Panc1 (cell line): Measurements from ENCODE around the gene CCM2. TPM values are rescaled to one million over a fixed set of nuclear protein-coding genes. Genes with fewer than 3 reads are reported as not detected.
A peak's percentile ranks its signal among the peaks of the same experiment; 100 is the strongest.

ENCODE experiments used
- ATAC-seq: fragments of 200-7000 bp; cut with Tn5 transposase; 2 replicates; pipeline ENCODE4 v1.9.1; 2020; ENCODE audit warnings: mild to moderate bottlenecking, moderate library complexity
- BruUV-seq: library from RNA; stranded (reverse); fragments of 400-500 nt; replicated peaks from 2 replicates; lab custom pipeline; 2021; lab: Mats Ljungman, UMichigan
- CTCF ChIA-PET: fragments of 300-600 bp; sonication (Branson Sonifier 250); formaldehyde crosslinking; loops from one replicate; lab custom pipeline; 2022; ENCODE audit warnings: antibody characterized with exemption; lab: Charles Lee
- POLR2A ChIA-PET: fragments of 300-600 bp; sonication (Branson Sonifier 250); formaldehyde crosslinking; loops from one replicate; lab custom pipeline; 2022; ENCODE audit warnings: antibody characterized with exemption; lab: Charles Lee
- DNase-seq: peaks from one replicate; pipeline ENCODE4 v3.0.0-alpha.2; 2010; ENCODE audit warnings: low read depth, low spot score
- H3K27ac ChIP-seq: 2 replicates; pipeline ENCODE4 v1.5.1; 2011; ENCODE audit warnings: mild to moderate bottlenecking, low read length, inconsistent platforms
- H3K27me3 ChIP-seq: fragments of 200-500 bp; sonication (Bioruptor generic); 2 replicates; pipeline ENCODE4 v1.6.0; 2014; ENCODE audit warnings: low read length, inconsistent platforms; ENCODE audit not compliant: control insufficient read depth, insufficient read depth
- H3K36me3 ChIP-seq: fragments of 200-500 bp; sonication (Bioruptor generic); 2 replicates; pipeline ENCODE4 v1.5.1; 2014; ENCODE audit warnings: inconsistent platforms, mild to moderate bottlenecking, low read length, moderate library complexity; ENCODE audit not compliant: control insufficient read depth, insufficient read depth
- H3K4me1 ChIP-seq: 2 replicates; pipeline ENCODE4 v1.5.1; 2011; ENCODE audit warnings: inconsistent platforms, mild to moderate bottlenecking, low read length, moderate library complexity; ENCODE audit not compliant: control insufficient read depth, insufficient read depth
- H3K4me3 ChIP-seq, 2 experiments: 2 replicates each; pipeline ENCODE4 v1.5.1; 2011 to 2012; ENCODE audit warnings: low read depth in 2 of 2, low read length in 2 of 2, mild to moderate bottlenecking in 2 of 2, inconsistent platforms in 1 of 2, moderate library complexity in 1 of 2
- H3K9me3 ChIP-seq: fragments of 200-500 bp; sonication (Bioruptor generic); 2 replicates; pipeline ENCODE4 v1.5.1; 2014; ENCODE audit warnings: low read depth, mild to moderate bottlenecking, inconsistent platforms, low read length, moderate library complexity; ENCODE audit not compliant: control insufficient read depth, insufficient read depth
- POLR2AphosphoS5 ChIP-seq: IDR thresholded peaks from 2 replicates; pipeline ENCODE4 v1.6.1; 2012; ENCODE audit warnings: mild to moderate bottlenecking, low read depth, low read length, moderate library complexity
- SIN3A ChIP-seq: IDR thresholded peaks from 2 replicates; pipeline ENCODE4 v1.6.1; 2012; ENCODE audit warnings: low read depth, mild to moderate bottlenecking, low read length, moderate library complexity, borderline replicate concordance; ENCODE audit not compliant: insufficient read depth
- TCF7L2 ChIP-seq: IDR thresholded peaks from 2 replicates; pipeline ENCODE4 v1.6.1; 2011; ENCODE audit warnings: mild to moderate bottlenecking, low read depth, low read length, inconsistent platforms
- in situ Hi-C: cut with HindIII; loops from 2 replicates; pipeline ENCODE4 v1.10.0; 2016; ENCODE audit warnings: low sequenced_read_pairs, low pct_unique_long_range_greater_than_20kb
- intact Hi-C: fragments of 100-400 bp; cut with micrococcal nuclease; formaldehyde crosslinking; loops from one replicate; pipeline ENCODE4 v1.10.0; 2022; ENCODE audit not compliant: unreplicated experiment
- total RNA-seq: library from RNA; stranded (reverse); gene quantifications from one replicate; pipeline ENCODE4 v1.2.1, GENCODE V29; 2021; ENCODE audit not compliant: unreplicated experiment
- TF ChIP-seq, protein P1 (sequence below), 2 experiments: IDR thresholded peaks; 2 replicates each; pipeline ENCODE4 v1.6.1; 2011 to 2012; ENCODE audit warnings: low read depth in 2 of 2, control low read depth in 1 of 2, low read length in 1 of 2, mild to moderate bottlenecking in 1 of 2, moderate library complexity in 1 of 2; ENCODE audit not compliant: insufficient read depth in 1 of 2
- TF ChIP-seq, protein P2 (sequence below): fragments of 450-650 bp; IDR thresholded peaks from 2 replicates; pipeline ENCODE4 v1.5.1; 2017; ENCODE audit warnings: mild to moderate bottlenecking

Gene CCM2
- total RNA-seq, 1 experiment from 2014 or later: 97.1 TPM

DNA sequence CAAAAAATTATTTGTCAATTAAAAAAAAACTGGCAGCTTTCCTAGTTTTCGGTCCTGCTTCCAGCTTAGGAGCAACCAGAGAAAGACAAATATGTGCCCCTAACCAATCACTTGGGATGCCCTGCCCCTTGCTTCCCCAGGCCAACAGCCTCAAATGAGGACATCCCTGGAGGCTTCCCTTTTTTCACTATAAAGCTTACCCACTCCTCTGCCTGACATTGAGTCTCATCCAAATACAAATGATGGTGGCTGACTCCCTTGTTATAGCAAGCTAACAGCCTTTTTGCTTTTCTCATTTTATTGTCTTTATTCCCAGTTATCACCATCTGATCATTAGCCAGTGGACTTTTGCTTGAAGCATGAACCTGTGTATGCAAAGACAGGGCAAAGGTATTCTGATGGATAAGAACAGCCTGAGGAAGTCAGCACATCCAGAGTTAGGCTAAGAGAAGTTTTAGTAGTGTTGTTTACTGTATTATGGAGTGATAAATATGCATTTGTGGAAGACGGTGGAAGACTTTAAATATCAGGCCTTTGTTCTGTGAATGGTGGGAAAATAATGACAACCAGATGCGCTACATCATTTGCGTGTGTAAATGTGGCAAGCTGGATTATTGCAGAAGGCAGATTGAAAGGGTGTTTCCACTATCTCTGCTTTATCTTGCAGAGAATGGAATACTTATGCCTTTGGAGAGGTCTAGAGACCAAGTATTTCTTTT is 1.7 kb upstream of the CCM2 start:
- ChIA-PET CTCF (interaction anchor here (0.6 kb wide), 2 partner anchors 76 to 163 kb away, joined by 3 to 5 read pairs; no protein-coding TSS in a partner anchor), POLR2A (interaction anchor here (0.6 to 0.8 kb wide), 4 partner anchors 16 to 1113 kb away, joined by 3 to 9 read pairs (median 4); partner anchors contain the start of gene TBRG4)
- Histone ChIP-seq H3K27ac (peak overlapping the region; percentile 96), H3K36me3 (peaks cover 5% of the 10 kb centered on the region; the same call in 1 of the 2 replicates), H3K27me3 (no peaks in the 10 kb centered on the region), H3K9me3 (no peaks in the 10 kb centered on the region), H3K4me1 (peaks cover 9% of the 10 kb centered on the region), H3K4me3 (peak overlapping the region; percentile 73 to 84; a peak in 3 of 4 replicates)
- DNase-seq: no peak
- BruUV-seq: no TSS peak
- intact Hi-C loops (no loop called here), in situ Hi-C loops (no loop called here)
- TF ChIP-seq SIN3A (no peak), TCF7L2 (no peak), POLR2AphosphoS5 (no peak)
- TF ChIP-seq, protein P1, sequence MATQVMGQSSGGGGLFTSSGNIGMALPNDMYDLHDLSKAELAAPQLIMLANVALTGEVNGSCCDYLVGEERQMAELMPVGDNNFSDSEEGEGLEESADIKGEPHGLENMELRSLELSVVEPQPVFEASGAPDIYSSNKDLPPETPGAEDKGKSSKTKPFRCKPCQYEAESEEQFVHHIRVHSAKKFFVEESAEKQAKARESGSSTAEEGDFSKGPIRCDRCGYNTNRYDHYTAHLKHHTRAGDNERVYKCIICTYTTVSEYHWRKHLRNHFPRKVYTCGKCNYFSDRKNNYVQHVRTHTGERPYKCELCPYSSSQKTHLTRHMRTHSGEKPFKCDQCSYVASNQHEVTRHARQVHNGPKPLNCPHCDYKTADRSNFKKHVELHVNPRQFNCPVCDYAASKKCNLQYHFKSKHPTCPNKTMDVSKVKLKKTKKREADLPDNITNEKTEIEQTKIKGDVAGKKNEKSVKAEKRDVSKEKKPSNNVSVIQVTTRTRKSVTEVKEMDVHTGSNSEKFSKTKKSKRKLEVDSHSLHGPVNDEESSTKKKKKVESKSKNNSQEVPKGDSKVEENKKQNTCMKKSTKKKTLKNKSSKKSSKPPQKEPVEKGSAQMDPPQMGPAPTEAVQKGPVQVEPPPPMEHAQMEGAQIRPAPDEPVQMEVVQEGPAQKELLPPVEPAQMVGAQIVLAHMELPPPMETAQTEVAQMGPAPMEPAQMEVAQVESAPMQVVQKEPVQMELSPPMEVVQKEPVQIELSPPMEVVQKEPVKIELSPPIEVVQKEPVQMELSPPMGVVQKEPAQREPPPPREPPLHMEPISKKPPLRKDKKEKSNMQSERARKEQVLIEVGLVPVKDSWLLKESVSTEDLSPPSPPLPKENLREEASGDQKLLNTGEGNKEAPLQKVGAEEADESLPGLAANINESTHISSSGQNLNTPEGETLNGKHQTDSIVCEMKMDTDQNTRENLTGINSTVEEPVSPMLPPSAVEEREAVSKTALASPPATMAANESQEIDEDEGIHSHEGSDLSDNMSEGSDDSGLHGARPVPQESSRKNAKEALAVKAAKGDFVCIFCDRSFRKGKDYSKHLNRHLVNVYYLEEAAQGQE (IDR thresholded peaks at IDR 0.05; ENCODE audit: insufficient read depth in 1 of 2, low read depth in 2 of 2, low read length in 1 of 2): no peak
- TF ChIP-seq, protein P2, sequence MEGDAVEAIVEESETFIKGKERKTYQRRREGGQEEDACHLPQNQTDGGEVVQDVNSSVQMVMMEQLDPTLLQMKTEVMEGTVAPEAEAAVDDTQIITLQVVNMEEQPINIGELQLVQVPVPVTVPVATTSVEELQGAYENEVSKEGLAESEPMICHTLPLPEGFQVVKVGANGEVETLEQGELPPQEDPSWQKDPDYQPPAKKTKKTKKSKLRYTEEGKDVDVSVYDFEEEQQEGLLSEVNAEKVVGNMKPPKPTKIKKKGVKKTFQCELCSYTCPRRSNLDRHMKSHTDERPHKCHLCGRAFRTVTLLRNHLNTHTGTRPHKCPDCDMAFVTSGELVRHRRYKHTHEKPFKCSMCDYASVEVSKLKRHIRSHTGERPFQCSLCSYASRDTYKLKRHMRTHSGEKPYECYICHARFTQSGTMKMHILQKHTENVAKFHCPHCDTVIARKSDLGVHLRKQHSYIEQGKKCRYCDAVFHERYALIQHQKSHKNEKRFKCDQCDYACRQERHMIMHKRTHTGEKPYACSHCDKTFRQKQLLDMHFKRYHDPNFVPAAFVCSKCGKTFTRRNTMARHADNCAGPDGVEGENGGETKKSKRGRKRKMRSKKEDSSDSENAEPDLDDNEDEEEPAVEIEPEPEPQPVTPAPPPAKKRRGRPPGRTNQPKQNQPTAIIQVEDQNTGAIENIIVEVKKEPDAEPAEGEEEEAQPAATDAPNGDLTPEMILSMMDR: no peak
- ATAC-seq: no peak

DNA sequence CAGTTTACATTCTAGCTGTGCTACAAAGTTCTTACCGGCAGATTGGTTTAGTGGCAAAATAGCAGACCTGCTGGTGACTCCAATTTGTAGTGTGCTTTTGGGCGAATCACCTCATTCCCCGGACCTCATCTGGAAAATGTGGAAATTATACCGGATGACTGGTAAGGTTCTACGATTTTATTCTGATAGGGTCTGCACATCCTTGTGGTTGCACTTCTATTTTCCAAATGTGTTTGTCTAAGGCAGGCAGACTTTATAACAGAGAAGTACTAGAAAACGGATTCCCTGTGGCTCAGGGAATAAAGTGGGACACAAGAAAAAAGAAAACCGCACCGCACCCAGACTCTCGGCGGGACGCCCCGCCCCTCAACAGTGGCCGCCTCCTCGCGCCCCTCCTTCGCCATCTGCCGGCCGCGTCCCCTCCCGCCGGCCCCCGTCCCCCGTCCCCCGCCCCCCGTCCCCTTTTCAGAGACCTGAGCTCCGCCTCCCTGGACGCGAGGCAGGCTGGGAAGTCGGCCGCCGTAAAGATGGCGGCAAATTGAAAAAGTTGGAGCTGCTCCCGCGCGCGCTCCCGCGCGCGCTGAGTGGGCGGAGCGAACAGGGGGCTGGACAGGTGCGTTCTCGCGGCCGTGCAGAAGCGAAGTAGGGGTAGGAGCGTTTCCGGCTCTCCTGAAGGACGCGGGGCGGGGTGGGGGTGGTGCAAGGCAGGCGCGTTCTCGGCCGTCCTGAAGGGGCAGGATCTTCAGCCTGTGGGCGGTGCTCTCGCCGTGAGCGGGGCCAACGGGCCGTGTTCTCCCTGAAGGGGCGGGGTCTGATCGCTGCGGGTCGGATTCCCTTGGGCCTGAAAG is 532 bp upstream of the CCM2 start:
- CTCF ChIA-PET: interaction anchor here (0.6 to 0.8 kb wide), 12 partner anchors 10 to 780 kb away, joined by 3 to 13 read pairs (median 5); no protein-coding TSS in a partner anchor
- TSS peak; percentile 95 for BruUV-seq
- 0 out of 2 replicates have a peak, but pooled peaks have one; percentile 17 for TF ChIP-seq TCF7L2
- TF ChIP-seq, protein P1 (IDR thresholded peaks at IDR 0.05; ENCODE audit: insufficient read depth in 1 of 2, low read depth in 2 of 2, low read length in 1 of 2): no peak
- peak; percentile 81; the same call in 1 of the 2 replicates for TF ChIP-seq POLR2AphosphoS5
- TF ChIP-seq SIN3A: peak; percentile 78; the same call in 1 of the 2 replicates
- ATAC-seq (peak; percentile 98), DNase-seq (peak; percentile 98)
- H3K36me3 ChIP-seq: peaks cover 5% of the 10 kb centered on the region; the same call in 1 of the 2 replicates
- in situ Hi-C loops (no loop called here), intact Hi-C loops (no loop called here)
- H3K27ac ChIP-seq: peak overlapping the region; percentile 96
- peaks cover 9% of the 10 kb centered on the region for H3K4me1 ChIP-seq
- H3K27me3 ChIP-seq: no peaks in the 10 kb centered on the region
- H3K9me3 ChIP-seq: no peaks in the 10 kb centered on the region
- POLR2A ChIA-PET: interaction anchor here (0.5 to 1.3 kb wide), 6 partner anchors 46 to 427 kb away, joined by 3 to 10 read pairs (median 6); partner anchors contain the start of gene PURB
- peak overlapping the region; percentile 73 to 84 for H3K4me3 ChIP-seq
